HG03457 (cell line): ENCODE measurements around the gene AUH.

ENCODE experiments used
- ATAC-seq: cut with Tn5 transposase; IDR thresholded peaks from one replicate; pipeline ENCODE4 v1.9.1; 2021; ENCODE audit warnings: moderate number of reproducible peaks; ENCODE audit not compliant: unreplicated experiment

Gene AUH

DNA sequence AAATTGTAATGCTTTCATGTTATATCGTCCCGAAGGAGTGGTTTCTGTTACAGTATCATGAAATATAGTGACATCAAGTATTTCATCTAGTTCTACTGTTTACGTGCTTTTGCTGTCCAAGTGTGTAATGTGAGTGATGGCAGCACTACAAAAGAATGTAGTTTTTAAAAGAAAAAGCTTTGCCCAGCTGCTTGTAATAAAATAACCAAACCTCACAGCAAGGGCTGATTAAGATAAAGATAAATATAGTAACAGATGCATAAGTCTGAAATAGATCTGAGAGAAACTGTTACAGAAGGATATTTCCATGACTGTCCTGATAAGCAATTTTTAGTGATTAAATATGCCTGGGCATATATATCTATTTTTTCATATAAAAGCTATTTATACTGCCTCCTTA lies 106.4 kb downstream of the AUH start:
- no peak for ATAC-seq

DNA sequence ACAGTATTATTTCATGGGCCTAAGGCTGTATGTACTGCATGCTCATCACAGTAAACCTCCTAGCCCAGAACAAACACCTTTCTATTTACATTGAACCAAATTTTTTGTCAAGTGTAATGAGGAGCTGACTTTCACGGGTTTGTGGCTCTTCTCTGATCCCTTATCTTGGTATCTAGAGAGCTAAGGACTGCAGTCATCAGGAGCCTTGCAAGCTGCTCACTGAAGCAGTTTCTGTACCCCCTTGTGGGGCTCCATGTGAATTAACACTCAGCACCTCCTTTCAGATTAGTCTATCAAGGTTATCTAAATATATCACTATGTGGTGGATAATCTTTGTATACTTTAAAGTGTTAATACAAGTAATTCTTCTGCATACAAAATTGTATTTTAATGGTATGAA lies 108.2 kb downstream of the AUH start:
- no peak for ATAC-seq

DNA sequence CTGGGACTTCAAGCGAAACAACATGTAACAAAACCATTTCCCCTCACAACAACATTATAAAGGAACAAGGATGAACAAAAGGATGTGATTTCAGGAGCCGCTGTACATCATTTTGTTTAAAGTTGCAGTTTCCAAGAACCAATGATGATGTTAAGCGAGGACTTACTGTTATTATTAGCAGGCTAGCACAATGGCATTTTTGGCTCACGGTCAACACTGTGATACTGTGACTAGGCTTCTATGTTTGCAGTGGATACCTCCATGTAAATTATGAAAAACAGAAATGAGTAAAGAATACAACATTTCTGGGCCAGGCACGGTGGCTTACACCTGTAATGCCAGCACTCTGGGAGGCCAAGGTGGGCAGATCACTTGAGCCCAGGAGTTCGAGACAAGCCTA lies 113.0 kb downstream of the AUH start:
- no peak for ATAC-seq

DNA sequence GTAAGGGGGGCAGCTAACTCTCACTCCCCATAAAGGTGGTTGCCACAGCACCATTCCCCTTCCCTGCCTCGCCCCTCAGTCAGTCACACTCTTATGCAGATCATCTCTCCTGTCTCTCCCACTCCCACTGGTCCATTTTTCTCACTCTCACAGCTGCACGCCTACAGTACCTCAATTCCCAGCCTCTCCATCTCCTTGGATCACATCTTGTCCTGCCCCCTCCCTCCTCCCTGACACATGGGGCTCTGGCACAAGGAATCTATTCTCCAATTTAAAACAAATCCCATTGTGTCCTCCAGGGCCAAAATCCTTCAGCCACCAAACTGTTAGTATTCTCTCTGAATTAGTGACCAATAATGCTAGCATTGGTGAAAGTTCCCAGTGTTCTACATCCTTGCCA lies 114.4 kb downstream of the AUH start:
- no peak for ATAC-seq

DNA sequence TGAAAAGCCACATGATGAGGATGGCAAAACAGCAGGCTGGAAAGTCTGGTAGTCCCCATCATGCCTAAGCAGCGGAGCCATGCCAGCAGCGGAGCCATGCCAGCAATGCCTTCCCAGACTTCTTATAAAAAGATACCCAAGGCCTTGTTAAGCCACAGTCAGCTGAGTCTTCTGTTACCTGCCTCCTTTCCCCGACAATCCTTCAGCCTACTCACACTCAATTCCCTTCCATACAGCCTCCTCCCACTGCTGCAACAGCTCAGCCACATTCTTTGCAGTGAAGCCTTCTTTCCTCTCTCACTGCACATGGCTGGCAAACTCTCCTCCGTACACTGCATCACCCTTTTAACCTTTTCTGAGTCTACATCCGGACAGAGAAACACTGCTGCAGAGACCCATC lies 114.9 kb downstream of the AUH start:
- ATAC-seq, result no peak

DNA sequence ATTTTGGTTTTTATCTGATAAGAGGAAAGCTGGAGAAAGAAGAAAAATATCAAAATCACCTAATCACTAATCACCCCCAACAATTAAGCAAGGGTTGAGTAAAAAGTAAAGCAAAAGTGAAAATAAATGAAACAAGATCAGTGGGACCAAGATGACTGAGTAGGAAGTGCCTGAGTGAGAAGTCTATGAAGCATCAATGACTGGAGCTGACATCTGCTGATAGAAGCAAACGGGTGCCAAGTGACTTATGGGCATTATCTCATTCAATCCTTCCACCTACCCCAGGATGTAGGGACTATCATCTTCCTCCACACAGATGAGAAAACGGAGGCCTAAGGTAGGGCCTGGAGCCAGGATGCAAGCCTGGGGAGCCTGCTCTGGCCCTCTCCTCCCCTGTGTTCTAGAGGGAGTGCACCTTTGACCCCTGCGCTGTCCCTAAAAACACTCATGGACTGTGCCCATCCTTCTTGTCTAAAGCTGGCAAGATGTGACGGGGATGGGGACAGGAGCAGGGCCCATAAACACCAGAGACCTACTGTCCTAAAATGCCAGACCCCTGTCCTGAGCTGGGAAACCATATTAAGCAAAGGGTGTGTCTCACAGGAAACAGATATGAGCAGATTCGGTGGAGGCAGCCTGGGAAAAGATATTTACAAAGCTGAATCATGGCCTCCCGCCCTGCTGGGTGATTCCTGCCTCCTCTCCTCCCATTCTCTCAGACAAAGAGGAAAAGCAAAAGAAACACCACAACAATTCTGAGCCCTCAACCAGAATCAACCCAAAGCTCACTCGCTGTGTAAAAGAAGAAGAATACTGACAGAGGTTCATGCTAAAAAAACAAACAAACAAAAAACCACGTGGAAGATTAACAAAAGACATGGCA lies 116.0 kb downstream of the AUH start:
- ATAC-seq, result no peak

DNA sequence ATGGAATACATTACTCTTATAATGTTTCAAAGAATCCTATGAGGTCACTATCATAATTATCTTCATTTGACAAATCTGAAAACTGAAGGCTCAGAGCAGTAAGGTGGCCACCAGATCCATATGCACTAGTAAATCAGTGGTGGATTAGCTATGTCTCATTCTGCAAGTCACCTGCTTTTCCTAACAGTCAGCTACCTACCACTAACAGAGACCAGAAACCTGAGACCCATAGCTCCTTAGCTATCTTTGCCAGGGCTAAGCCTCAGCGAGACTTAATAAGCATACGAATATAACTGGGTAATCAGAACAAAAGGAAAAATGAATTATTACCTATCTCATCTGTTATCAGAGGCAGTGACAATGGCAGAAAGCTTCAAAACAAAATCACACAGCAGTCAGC lies 118.7 kb downstream of the AUH start:
- no peak for ATAC-seq

DNA sequence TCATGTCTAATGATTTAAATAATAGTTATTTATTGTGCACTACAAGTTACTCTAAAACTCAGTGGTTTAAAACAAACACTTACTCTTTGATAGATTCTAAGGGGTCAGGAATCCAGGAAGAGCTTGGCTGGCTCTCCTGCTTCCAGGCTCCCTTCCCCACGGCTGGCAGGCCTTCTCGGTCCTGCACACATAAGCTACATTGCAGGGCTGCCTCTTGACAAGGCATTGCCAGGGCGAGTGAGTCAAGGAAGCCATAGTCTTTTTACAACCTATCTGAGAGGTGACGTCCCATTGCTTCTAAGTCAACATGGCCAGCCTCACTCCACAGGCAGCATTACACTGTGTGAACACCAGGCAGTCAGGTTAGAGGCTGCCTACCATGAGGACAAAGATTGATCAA lies 119.8 kb downstream of the AUH start:
- no peak for ATAC-seq

DNA sequence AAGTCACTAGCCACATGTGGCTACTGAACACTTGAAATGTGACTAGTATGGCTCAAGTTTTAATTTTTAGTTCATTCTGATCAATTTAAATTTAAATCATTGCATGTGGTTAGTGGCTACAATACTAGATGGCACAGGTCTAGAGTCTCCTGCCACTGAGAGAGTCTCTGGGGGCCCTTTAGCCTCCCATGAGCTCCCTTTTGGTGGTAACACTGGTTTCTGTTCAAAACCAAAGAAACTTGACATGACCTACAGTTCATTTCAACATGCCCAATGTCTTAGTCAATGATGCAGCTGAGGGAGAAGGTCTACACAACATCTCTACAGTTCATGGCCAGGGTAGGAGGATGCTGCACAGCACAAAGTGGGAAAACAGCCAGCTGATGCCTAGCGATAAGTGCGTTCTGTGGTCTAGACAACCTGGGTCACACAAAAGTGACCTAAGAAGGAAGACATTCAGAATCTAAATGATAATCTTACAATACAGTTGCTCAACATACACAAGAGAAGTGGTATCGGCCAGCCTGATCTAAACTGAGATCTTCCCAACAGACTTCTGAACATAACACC lies 121.0 kb downstream of the AUH start:
- ATAC-seq, result no peak

DNA sequence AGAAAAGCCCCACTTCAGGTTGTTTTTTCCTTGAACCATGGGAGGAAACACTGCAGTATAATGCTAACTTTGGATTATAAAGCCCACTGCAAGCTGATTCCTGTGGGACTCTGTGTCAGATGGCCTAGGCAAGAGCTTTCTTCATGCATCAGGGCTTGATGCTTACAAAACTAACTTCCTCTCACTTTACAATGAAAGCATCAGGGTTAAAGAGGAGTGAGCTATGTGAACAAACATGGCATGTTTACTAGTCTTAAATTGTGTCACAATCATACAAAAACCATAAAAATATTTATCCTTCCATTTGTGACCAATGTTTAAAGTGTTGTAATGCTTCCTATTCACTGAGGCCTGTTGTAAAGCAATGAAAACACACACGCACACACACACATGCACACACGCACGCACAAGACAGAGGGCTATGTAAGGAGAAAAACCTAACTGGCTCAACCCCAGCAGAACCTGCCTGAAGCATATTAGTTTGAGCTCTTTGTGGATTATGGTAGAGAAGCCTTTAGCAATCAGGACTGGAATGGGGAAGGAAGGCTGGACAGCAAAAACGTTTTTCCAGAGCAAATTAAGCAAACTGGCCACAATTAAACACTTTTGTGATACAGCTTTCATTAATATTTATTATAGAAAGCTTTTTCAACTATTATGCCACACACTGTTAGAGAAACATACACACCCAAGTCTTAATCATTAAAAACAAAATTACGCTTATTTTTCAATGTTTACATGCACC lies 122.2 kb downstream of the AUH start:
- no peak for ATAC-seq

DNA sequence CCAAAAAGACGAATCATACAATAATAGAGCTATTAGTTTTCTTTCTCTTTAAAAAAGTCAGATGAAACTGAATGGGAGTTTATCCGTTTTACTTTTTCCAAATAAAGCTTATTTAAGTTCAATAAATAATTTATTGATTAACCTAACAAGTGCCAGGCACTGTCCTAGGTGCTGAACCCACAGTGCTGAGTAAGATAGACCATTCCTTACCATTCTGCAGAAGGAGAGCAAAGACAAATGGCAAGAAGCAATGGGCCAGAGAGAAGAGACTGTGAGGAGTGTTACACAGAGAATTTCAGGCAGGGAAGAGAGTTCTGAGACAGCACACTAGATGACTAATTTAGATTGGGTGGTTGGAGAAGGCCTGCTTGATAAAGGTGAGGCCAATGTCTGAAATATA lies 127.2 kb downstream of the AUH start:
- ATAC-seq, result no peak

DNA sequence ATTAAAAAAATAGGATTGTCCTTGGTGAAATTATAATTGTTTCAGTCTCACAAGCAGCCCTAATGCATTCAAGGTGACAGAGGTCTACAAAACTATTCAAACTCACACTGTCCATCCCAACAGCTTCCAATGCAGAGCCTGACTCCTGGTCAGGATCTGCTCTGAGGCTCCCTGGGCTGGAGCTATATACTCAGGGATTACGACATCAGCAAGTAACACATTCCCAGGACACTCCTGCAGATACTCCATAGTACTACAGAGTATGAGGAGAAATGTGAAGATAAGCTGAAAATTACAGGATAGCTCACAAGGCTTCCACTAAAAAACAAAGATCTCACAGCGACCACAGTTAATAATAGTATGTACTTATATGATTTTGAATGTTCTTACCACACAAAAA lies 130.1 kb downstream of the AUH start:
- ATAC-seq, result no peak

DNA sequence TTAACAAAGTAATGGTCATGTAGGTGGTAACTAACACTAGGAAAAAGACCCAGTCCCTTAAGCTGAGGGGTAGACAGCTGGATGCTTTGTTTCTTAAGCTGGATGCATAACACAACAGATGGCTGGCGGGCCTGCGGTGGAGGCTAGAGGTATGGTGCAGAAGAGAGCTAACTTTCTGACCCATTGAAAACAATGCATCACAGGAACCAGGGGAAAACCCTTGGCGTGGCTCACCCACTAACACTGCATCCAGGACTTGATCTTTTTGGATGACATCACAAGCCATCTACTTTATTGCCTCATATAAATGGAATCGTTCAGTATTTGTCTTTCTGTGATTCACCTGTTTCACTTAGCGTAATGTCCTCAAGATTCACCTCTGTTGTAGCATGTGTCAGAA lies 138.7 kb downstream of the AUH start:
- no peak for ATAC-seq

DNA sequence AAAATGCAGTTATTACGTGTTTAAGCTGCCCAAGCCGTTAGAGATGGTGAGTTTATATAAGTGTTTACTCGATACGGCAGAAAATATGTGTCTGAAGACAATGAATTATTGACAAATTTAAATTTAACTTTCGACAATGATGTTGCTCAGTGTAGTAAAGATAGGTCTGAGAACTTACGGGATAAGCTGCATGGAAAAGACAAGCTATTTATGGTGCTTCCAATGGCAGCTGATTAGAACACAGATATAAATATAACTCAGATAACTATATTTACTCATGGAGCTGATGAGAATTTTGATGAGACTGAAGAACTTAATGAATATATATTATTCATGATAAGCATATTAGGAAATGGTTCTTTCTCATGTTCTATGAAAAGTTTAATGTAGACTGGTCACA lies 139.3 kb downstream of the AUH start:
- no peak for ATAC-seq

DNA sequence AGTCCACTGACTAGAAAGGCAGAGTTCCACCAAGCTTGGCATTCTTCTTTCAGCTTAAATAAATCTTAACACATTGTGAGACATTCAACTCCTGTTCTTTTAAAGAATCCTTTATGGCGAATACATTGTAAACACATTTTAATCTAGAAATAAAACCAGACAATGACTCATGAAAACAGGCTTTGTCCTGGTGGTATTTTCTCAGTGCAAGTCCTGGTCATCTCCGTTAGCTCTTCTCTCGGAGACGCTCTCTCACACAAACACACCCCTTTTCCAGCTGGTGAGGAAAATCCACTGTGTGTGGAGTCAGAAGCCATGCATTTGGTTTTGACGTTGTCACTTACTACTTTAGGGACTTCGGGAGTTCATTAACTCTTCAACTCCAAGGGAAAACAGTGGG lies 140.4 kb downstream of the AUH start:
- ATAC-seq, result no peak

DNA sequence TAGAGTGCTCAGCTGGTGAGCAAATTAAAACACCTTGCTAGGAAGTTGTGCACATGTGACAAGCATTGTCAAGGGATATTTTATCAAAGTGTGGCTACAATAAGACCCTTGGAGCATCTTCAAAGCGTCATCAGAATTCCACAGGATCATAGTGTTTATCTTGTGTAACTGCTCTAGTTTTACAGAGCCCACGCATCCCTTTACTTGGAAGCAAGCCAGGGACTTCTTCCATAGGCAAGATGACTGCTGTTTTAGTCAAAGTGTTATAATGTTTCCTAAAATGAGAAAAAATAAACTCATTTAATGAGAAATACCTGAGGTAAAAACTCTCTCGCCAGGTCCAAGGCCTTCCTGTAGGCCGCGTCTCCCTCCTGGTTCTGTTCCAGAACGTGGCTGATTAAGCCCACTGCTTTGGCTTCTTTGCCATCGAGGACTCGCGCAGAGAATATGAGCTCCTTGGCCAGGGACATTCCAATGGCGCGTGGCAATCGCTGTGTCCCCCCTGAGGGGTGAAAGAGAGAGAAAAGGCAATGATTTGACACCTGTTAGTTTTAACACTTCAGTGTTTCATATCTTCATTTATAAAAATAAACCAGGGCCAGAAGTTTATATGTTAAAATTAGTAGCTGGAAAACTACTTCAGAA lies 141.1 kb downstream of the AUH start:
- no peak for ATAC-seq

DNA sequence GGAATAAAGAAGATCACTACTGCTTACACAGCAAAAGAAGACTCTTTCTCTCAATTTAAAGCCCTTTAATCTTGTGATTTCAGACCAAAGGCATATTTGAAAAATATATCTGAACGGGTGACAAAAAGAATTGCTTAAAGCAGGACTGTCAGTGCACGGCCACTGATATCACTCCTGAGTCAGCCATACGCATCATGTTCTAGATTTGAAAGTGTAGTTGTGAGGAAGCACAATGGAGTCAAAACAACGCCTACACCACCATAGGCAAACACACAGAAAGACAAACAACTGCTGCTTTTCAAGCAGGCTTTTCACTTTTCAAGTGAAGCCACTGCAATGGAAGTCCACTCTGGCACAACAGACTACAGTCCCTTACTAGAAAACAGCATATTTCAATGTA lies 141.7 kb downstream of the AUH start:
- no peak for ATAC-seq

DNA sequence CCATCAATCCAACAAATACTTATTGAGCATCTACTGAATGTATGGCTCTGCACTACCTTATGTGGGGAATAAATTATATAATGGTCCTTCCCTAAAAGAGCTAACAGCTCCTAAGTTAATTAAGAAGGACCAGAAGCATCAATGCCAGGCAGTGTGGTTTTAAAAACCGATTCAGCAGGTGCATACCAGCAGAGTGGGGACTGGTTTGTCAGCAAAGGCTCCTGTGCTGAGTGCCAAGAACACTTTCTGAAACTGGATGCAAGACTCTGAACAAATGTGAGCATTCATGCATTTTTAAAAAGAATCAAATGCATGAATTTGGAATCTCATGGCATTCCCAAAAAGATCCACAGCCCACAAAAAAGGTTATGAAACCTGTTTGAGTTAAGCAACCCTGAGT lies 142.2 kb downstream of the AUH start:
- ATAC-seq, result no peak

DNA sequence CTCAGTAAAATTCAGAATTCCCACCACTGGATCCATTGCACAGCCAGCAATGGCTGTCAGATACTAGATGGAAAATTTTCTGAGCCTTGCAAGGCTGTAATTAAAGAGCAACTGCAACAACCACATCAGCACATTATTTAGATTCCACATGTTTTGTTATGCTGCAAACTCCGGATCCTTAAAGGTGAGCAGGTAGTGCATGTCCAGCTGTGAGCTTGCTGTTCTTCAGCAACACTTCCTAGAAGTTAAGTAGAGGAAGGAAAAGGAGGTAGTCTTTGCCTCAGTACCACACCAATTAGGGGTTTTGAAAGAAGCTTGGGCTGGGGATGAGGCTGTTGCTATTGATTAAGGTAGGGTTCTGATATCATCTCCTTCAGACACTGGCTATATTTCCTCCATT lies 144.3 kb downstream of the AUH start:
- no peak for ATAC-seq

DNA sequence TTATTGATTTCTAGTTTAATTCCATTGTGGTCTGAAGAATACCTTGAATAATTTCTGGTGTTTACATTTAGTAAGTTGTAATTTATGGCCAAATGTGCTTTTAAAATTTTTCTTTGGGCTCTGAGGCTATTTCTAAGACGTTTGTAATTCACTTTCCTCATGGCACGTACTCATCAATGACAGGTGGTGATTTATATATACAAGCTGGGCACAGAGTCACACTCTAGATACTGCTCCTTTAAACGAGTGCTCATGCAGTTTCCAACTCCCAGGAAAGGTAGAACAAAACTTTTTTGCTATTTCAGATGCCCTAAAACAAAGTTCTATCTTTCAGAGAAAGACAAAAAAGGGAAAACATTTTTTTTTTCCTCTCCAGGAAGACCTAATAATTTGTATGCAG lies 146.9 kb downstream of the AUH start:
- no peak for ATAC-seq

DNA sequence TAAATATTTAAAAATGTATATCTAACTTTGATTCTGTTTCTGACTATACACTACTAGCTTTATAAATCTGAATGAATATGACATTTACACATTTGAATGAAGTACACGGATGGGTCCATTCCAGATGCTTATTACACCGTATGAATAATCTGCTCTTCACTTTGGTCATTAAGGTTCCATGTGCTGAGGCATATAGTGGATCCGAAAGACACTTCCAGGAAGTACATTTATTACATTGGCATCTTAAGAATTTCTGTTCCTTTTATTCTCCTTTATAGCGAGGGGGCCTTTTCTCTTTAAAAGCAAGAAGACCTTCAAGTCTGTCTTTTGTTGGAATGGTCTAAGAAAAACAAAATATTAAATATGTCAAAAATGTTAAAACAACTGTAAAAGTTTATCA lies 147.6 kb downstream of the AUH start:
- ATAC-seq, result no peak
